Panc1 (cell line): Measurements from ENCODE around the gene SLC22A23.

Source experiments
- POLR2AphosphoS5 ChIP-seq: IDR thresholded peaks from 2 replicates; pipeline ENCODE4 v1.6.1; 2012; ENCODE audit warnings: mild to moderate bottlenecking, low read depth, low read length, moderate library complexity
- TF ChIP-seq, protein P1 (sequence below): fragments of 450-650 bp; IDR thresholded peaks from 2 replicates; pipeline ENCODE4 v1.5.1; 2017; ENCODE audit warnings: mild to moderate bottlenecking

DNA sequence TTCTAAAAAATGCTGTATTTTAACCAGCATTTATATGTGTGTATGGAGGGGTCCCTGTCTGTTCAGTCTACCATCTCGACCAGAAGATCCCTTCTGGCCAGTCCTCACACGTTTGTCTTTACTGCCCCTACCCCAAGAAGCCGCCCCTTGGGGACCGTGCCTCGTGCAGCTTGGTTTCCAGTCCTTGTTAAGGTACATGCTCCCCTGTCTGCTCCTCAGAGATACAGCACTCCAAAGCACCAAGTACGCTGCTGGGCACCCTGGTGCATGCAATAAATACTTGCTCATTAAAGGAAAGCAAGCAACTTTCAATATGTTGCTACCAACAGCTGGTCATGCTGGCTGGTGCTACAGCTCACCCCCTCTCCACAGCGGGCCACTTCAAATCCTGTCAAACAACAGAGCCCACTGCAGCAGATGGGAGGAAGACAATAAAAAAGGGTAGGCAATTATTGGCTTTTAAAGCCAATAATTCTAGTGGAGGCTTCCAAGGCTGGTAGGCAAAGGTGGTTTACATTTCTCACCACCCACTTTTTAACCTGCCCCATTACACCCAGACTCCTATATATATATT lies 136.5 kb downstream of the SLC22A23 start:
- TF ChIP-seq, protein P1, sequence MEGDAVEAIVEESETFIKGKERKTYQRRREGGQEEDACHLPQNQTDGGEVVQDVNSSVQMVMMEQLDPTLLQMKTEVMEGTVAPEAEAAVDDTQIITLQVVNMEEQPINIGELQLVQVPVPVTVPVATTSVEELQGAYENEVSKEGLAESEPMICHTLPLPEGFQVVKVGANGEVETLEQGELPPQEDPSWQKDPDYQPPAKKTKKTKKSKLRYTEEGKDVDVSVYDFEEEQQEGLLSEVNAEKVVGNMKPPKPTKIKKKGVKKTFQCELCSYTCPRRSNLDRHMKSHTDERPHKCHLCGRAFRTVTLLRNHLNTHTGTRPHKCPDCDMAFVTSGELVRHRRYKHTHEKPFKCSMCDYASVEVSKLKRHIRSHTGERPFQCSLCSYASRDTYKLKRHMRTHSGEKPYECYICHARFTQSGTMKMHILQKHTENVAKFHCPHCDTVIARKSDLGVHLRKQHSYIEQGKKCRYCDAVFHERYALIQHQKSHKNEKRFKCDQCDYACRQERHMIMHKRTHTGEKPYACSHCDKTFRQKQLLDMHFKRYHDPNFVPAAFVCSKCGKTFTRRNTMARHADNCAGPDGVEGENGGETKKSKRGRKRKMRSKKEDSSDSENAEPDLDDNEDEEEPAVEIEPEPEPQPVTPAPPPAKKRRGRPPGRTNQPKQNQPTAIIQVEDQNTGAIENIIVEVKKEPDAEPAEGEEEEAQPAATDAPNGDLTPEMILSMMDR, result no peak
- TF ChIP-seq POLR2AphosphoS5, result no peak
